Right atrium auricular region (tissue), 2 donors: ENCODE results near the gene ZSCAN5A. TPM values are rescaled to one million over a fixed set of nuclear protein-coding genes. Genes with fewer than 3 reads are reported as not detected.
"Not testable (repeated sequence)": the region's sequence is repeated elsewhere in the genome, so short reads cannot be mapped to it uniquely, and the experiment has no call there.

Experiments
- DNase-seq: peaks from one replicate; pipeline ENCODE4 v3.0.0-alpha.2; 2019; ENCODE audit warnings: low spot score
- H3K27ac ChIP-seq, 2 donors: fragments of 200-600 bp; sonication (generic); 1 replicate in 1 of 2; 2 replicates in 1 of 2; pipeline ENCODE4 v1.5.1; 2016 to 2019
- H3K27me3 ChIP-seq, 2 donors: fragments of 200-600 bp; sonication (generic); one replicate each; pipeline versions ENCODE4 v1.5.1 to v1.6.0; 2017 to 2019
- H3K36me3 ChIP-seq: fragments of 200-600 bp; sonication (generic); one replicate; pipeline ENCODE4 v1.5.1; 2016
- H3K4me1 ChIP-seq, 2 donors: fragments of 200-600 bp; sonication (generic); one replicate each; pipeline versions ENCODE4 v1.5.1 to v1.6.0; 2017 to 2019
- H3K4me3 ChIP-seq, 2 donors: fragments of 200-600 bp; sonication (generic); 1 replicate in 1 of 2; 2 replicates in 1 of 2; pipeline ENCODE4 v1.5.1; 2017 to 2019; ENCODE audit warnings: mild to moderate bottlenecking in 1 of 2, moderate library complexity in 1 of 2
- H3K9me3 ChIP-seq, 2 donors: fragments of 200-600 bp; sonication (generic); one replicate each; pipeline ENCODE4 v1.5.1; 2019
- CTCF ChIP-seq, 2 donors: fragments of 200-600 bp; sonication (generic); IDR thresholded peaks; one replicate each; pipeline ENCODE4 v1.5.1; 2019; ENCODE audit warnings: antibody characterized with exemption in 2 of 2
- total RNA-seq, 2 donors: library from RNA; depleted of rRNA; stranded (reverse); fragments of >200 nt; gene quantifications; one replicate each; pipeline ENCODE4 v1.1.0, GENCODE V29; 2016

Gene ZSCAN5A
- total RNA-seq, 2 donors from 2014 or later: 3.0 to 9.5 TPM

- Histone ChIP-seq H3K4me1 (no peaks in the 10 kb centered on the region), H3K27ac (peak overlapping the region in 1 of 2 donors; percentile 48), H3K27me3 (no peaks in the 10 kb centered on the region), H3K36me3 (no peaks in the 10 kb centered on the region), H3K9me3 (no peaks in the 10 kb centered on the region), H3K4me3 (no peak overlapping the region)
- no peak for DNase-seq
- no peak for TF ChIP-seq CTCF (IDR thresholded peaks at IDR 0.05)
These were observed 48.6 kb downstream of the ZSCAN5A start for GRCh38 chr19:56266051-56266450.

DNA sequence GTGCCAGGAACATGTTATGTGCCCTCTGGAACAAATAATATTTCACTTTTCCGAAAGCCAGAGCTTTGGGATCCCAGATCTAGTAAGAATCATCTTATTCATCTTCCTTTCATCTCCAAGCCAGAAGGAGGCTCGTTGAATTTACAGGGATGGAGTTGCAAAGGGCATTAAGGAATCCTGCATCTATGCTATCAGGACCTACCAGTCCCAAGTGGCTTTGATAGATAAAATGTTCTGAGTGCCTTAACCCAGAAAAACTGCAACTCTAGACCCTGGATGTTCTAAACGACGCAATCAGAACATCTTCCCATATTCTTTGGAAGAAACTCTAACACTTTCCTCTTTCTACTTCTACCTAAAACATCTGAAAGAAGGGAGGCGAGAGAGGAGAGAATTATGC lies 51.3 kb downstream of the ZSCAN5A start:
- H3K4me1 ChIP-seq: no peaks in the 10 kb centered on the region
- no peaks in the 10 kb centered on the region for H3K27me3 ChIP-seq
- H3K9me3 ChIP-seq: no peaks in the 10 kb centered on the region
- no peak overlapping the region for H3K4me3 ChIP-seq
- no peak for DNase-seq
- no peak for TF ChIP-seq CTCF (IDR thresholded peaks at IDR 0.05)
- H3K36me3 ChIP-seq: no peaks in the 10 kb centered on the region
- no peak overlapping the region for H3K27ac ChIP-seq

DNA sequence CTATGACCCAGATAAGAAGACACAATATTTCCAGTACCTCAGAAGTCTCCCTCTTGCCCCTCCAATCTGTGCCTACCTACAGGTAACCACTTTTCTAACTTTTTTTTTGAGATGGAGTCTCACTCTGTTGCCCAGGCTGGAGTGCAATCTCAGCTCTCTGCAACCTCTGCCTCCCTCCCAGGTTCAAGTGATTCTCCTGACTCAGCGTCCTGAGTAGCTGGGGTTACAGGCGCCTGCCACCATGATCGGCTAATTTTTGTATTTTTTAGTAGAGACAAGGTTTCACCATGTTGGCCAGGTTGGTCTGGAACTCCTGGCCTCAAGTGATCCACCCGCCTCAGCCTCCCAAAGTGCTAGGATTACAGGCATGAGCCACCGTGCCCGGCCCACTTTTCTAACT lies 52.7 kb downstream of the ZSCAN5A start:
- DNase-seq, H3K27ac ChIP-seq, H3K36me3 ChIP-seq: not testable (repeated sequence)

GRCh38 chr19:56261145-56261544 lies 53.5 kb downstream of the ZSCAN5A start:
- no peak overlapping the region for H3K27ac ChIP-seq
- no peak for TF ChIP-seq CTCF (IDR thresholded peaks at IDR 0.05)
- H3K27me3 ChIP-seq: no peaks in the 10 kb centered on the region
- no peaks in the 10 kb centered on the region for H3K36me3 ChIP-seq
- no peak overlapping the region for H3K4me3 ChIP-seq
- no peak for DNase-seq
- no peaks in the 10 kb centered on the region for H3K4me1 ChIP-seq
- no peaks in the 10 kb centered on the region for H3K9me3 ChIP-seq

More for the DNA sequence above, 52.7 kb downstream of the ZSCAN5A start:
- H3K27me3 ChIP-seq, H3K9me3 ChIP-seq, H3K4me3 ChIP-seq, H3K4me1 ChIP-seq: not testable (repeated sequence)

GRCh38 chr19:56258272-56258671 lies 56.4 kb downstream of the ZSCAN5A start:
- no peaks in the 10 kb centered on the region for H3K4me1 ChIP-seq
- no peaks in the 10 kb centered on the region for H3K27me3 ChIP-seq
- TF ChIP-seq CTCF (IDR thresholded peaks at IDR 0.05): no peak
- no peak for DNase-seq
- no peak overlapping the region for H3K27ac ChIP-seq
- no peak overlapping the region for H3K4me3 ChIP-seq
- no peaks in the 10 kb centered on the region for H3K9me3 ChIP-seq
- H3K36me3 ChIP-seq: no peaks in the 10 kb centered on the region

DNA sequence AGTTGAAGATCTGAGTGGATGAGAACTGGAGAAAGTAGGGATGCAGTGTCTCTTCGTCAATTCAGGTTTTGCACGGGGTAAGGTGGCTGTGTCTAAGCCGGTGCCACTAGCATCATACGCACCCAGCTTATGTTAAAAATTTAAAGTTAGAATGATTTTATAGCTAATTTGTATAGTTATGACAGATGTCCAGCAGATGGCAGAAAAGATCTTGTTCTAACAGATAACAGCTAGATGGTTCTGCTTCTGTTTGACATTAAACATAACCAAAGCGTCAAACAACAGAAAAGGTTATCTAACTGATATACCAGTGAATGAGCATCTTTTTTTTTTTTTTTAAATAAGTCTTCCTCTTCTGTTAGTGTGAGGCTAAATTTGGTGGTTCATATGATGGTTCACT lies 60.9 kb downstream of the ZSCAN5A start:
- Histone ChIP-seq H3K4me3 (no peak overlapping the region), H3K27me3 (no peaks in the 10 kb centered on the region), H3K9me3 (no peaks in the 10 kb centered on the region), H3K36me3 (no peaks in the 10 kb centered on the region), H3K27ac (no peak overlapping the region), H3K4me1 (no peaks in the 10 kb centered on the region)
- peak; percentile 53 to 63 for TF ChIP-seq CTCF (IDR thresholded peaks at IDR 0.05)
- DNase-seq: no peak
